ENCODE measurements around the gene CXCL14. TPM values are rescaled to one million over a fixed set of nuclear protein-coding genes. Genes with fewer than 3 reads are reported as not detected.

Gene CXCL14
- total and polyA plus RNA-seq, 2 donors (not counting 1 experiment from before 2014, with no cell fraction given) = not detected

- peaks cover 80% of the 10 kb centered on the region for H3K27me3 Mint-ChIP-seq
- no peak overlapping the region for H3K27ac ChIP-seq (ENCODE audit: low read length in 2 of 2)
- TF ChIP-seq CTCF (IDR thresholded peaks at IDR 0.05) (no peak), EZH2 (IDR thresholded peaks at IDR 0.05; ENCODE audit: borderline replicate concordance, insufficient read depth, low read depth, low read length, poor library complexity, severe bottlenecking) (no peak)
- H3K27ac Mint-ChIP-seq = no peak overlapping the region
- H3K4me1 ChIP-seq (ENCODE audit: control insufficient read depth in 2 of 2, insufficient read depth in 2 of 2, low read length in 2 of 2) = peaks cover 0 to 7% of the 10 kb centered on the region in 2 donors
- DNase-seq (no peak), ATAC-seq (ENCODE audit: low read depth) (no peak)
- no peak overlapping the region for H3K4me3 Mint-ChIP-seq
- ChIA-PET POLR2A (no interaction called here), CTCF (no interaction called here)
- H3K4me2 ChIP-seq (replicated peaks; ENCODE audit: low read depth, low read length, poor library complexity, severe bottlenecking) = peak overlapping the region; percentile 22
- no peak overlapping the region for H3K9ac ChIP-seq (ENCODE audit: low read length)
- H3K4me1 Mint-ChIP-seq = peaks cover 7% of the 10 kb centered on the region
- H4K20me1 ChIP-seq (ENCODE audit: control insufficient read depth, insufficient read depth, low read length, poor library complexity, severe bottlenecking) = no peaks in the 10 kb centered on the region
- H2AFZ ChIP-seq (ENCODE audit: insufficient read depth, low read depth, low read length, poor library complexity, severe bottlenecking) = no peak overlapping the region
- no peaks in the 10 kb centered on the region for H3K36me3 ChIP-seq (replicated peaks in 1 of 2; ENCODE audit: control extremely low read depth in 1 of 2, control insufficient read depth in 1 of 2, extremely low read depth in 1 of 2, insufficient read depth in 2 of 2, low read length in 1 of 2)
- 8% methylated on average over 44 of the region's 44 CpGs for WGBS (ENCODE audit: insufficient coverage)
- no peak overlapping the region for H3K4me3 ChIP-seq (ENCODE audit: control extremely low read depth in 1 of 5, extremely low read depth in 1 of 5, insufficient read depth in 1 of 5, low read depth in 2 of 5, low read length in 4 of 5)
- H3K9me3 ChIP-seq (ENCODE audit: control extremely low read depth in 1 of 3, control insufficient read depth in 2 of 3, insufficient read depth in 1 of 3, low read length in 2 of 3) = peaks cover 0 to 14% (median 0%) of the 10 kb centered on the region in 3 donors
- H3K9me3 Mint-ChIP-seq (ENCODE audit: insufficient read depth) = no peaks in the 10 kb centered on the region
- intact Hi-C loops (cut with micrococcal nuclease) = no loop called here
- H3K79me2 ChIP-seq (ENCODE audit: control insufficient read depth, insufficient read depth, low read length) = no peaks in the 10 kb centered on the region
- H3K27me3 ChIP-seq (replicated peaks in 1 of 4; ENCODE audit: control extremely low read depth in 1 of 4, control insufficient read depth in 3 of 4, insufficient read depth in 4 of 4, low read length in 3 of 4) = peaks cover 0 to 80% (median 24%) of the 10 kb centered on the region in 4 experiments
Measured at GRCh38 chr5:135535420-135535819, 43.4 kb downstream of the CXCL14 start.

DNA sequence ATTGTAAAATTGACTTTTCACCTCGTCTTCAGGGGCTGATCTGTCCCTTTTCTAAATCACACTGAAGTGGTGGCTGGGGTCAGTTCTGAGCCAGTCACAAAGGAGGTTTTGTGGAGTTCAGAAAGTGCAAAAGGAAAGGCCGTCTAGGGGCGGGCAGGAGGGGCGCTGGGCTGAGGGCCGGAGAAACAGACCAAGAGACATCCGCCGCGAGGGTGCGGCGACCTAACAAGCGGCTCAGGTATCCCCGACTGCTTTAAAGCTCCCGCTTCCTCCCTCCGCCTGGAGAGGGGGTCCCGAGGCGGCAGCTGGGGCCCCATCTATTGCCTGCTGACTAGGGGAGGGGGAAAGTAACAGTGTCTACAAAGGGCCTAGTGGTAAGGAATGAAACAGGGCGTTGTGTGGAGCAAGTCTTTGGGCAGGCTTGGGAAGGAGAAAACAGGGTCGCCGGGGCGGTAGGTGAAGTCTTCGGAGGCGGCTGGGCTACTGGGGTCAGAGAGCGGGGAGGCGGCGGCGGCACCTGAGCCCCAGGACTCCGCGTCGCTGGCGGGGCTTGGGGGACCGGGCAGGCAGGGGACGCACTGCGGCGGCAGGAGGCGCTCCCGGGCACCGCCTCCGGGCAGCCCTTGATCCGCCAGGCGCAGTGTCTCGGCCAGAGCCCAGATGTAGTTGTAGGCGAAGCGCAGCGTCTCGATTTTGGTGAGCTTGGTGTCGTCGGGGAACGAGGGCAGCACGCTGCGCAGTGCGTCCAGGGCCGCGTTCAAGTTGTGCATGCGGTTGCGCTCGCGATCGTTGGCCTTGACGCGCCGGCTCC, 44.0 kb downstream of the CXCL14 start:
- no peaks in the 10 kb centered on the region for H3K79me2 ChIP-seq (ENCODE audit: control insufficient read depth, insufficient read depth, low read length)
- H3K27ac ChIP-seq (ENCODE audit: low read length in 2 of 2) = no peak overlapping the region
- 7% methylated on average over 60 of the region's 61 CpGs for WGBS (ENCODE audit: insufficient coverage)
- intact Hi-C loops (cut with micrococcal nuclease) = no loop called here
- no peaks in the 10 kb centered on the region for H3K36me3 ChIP-seq (replicated peaks in 1 of 2; ENCODE audit: control extremely low read depth in 1 of 2, control insufficient read depth in 1 of 2, extremely low read depth in 1 of 2, insufficient read depth in 2 of 2, low read length in 1 of 2)
- H4K20me1 ChIP-seq (ENCODE audit: control insufficient read depth, insufficient read depth, low read length, poor library complexity, severe bottlenecking) = no peaks in the 10 kb centered on the region
- ATAC-seq (ENCODE audit: low read depth) = no peak
- no peak for TF ChIP-seq CTCF (IDR thresholded peaks at IDR 0.05)
- no peak for TF ChIP-seq EZH2 (IDR thresholded peaks at IDR 0.05; ENCODE audit: borderline replicate concordance, insufficient read depth, low read depth, low read length, poor library complexity, severe bottlenecking)
- ChIA-PET POLR2A (no interaction called here), CTCF (no interaction called here)
- H3K9ac ChIP-seq (ENCODE audit: low read length) = no peak overlapping the region
- H3K4me1 ChIP-seq (ENCODE audit: control insufficient read depth in 2 of 2, insufficient read depth in 2 of 2, low read length in 2 of 2) = peaks cover 0 to 7% of the 10 kb centered on the region in 2 donors
- H3K4me3 ChIP-seq (ENCODE audit: control extremely low read depth in 1 of 5, extremely low read depth in 1 of 5, insufficient read depth in 1 of 5, low read depth in 2 of 5, low read length in 4 of 5) = no peak overlapping the region
- Mint-ChIP-seq H3K9me3 (ENCODE audit: insufficient read depth) (no peaks in the 10 kb centered on the region), H3K4me3 (no peak overlapping the region), H3K27ac (no peak overlapping the region), H3K4me1 (peaks cover 7% of the 10 kb centered on the region), H3K27me3 (peaks cover 79% of the 10 kb centered on the region)
- peak overlapping the region; percentile 22 for H3K4me2 ChIP-seq (replicated peaks; ENCODE audit: low read depth, low read length, poor library complexity, severe bottlenecking)
- H2AFZ ChIP-seq (ENCODE audit: insufficient read depth, low read depth, low read length, poor library complexity, severe bottlenecking) = no peak overlapping the region
- H3K27me3 ChIP-seq (replicated peaks in 1 of 4; ENCODE audit: control extremely low read depth in 1 of 4, control insufficient read depth in 3 of 4, insufficient read depth in 4 of 4, low read length in 3 of 4) = peaks cover 0 to 74% (median 21%) of the 10 kb centered on the region in 4 experiments
- no peak for DNase-seq
- H3K9me3 ChIP-seq (ENCODE audit: control extremely low read depth in 1 of 3, control insufficient read depth in 2 of 3, insufficient read depth in 1 of 3, low read length in 2 of 3) = peaks cover 0 to 14% (median 0%) of the 10 kb centered on the region in 3 donors

All from B cell (primary cell).